ENCODE results near the gene FOXD2. TPM values are rescaled to one million over a fixed set of nuclear protein-coding genes. Genes with fewer than 3 reads are reported as not detected.

The FOXD2 gene
- total RNA-seq, 2 donors from 2014 or later: 0.07 to 0.26 TPM

GRCh38 chr1:47441450-47442106, 3.7 kb downstream of the FOXD2 start:
- Mint-ChIP-seq H3K9me3 (no peaks in the 10 kb centered on the region), H3K27ac (no peak overlapping the region), H3K27me3 (ENCODE audit: insufficient read depth) (peaks cover 13% of the 10 kb centered on the region), H3K36me3 (ENCODE audit: low read depth) (no peaks in the 10 kb centered on the region), H3K4me1 (peaks cover 23% of the 10 kb centered on the region), H3K4me3 (no peak overlapping the region)
- Histone ChIP-seq H3K9me3 (ENCODE audit: control insufficient read depth, low read length) (no peaks in the 10 kb centered on the region), H3K27me3 (ENCODE audit: control insufficient read depth, insufficient read depth, low read length, poor library complexity, severe bottlenecking) (peaks cover 94% of the 10 kb centered on the region), H3K27ac (ENCODE audit: low read depth, low read length) (no peak overlapping the region), H3K9ac (ENCODE audit: extremely low read depth, low read length, poor library complexity, severe bottlenecking) (no peak overlapping the region), H3K36me3 (ENCODE audit: control insufficient read depth, insufficient read depth, low read length) (no peaks in the 10 kb centered on the region), H3K4me1 (ENCODE audit: control insufficient read depth, insufficient read depth, low read length) (peaks cover 8% of the 10 kb centered on the region), H3K4me3 (ENCODE audit: low read length) (no peak overlapping the region)
- WGBS, 2 experiments (ENCODE audit: insufficient coverage in 1 of 2, insufficient read length in 1 of 2): 45 to 67% methylated on average over 2 to 3 of the region's 3 CpGs
- DNase-seq: peak; percentile 33
- TF ChIP-seq, protein P1, sequence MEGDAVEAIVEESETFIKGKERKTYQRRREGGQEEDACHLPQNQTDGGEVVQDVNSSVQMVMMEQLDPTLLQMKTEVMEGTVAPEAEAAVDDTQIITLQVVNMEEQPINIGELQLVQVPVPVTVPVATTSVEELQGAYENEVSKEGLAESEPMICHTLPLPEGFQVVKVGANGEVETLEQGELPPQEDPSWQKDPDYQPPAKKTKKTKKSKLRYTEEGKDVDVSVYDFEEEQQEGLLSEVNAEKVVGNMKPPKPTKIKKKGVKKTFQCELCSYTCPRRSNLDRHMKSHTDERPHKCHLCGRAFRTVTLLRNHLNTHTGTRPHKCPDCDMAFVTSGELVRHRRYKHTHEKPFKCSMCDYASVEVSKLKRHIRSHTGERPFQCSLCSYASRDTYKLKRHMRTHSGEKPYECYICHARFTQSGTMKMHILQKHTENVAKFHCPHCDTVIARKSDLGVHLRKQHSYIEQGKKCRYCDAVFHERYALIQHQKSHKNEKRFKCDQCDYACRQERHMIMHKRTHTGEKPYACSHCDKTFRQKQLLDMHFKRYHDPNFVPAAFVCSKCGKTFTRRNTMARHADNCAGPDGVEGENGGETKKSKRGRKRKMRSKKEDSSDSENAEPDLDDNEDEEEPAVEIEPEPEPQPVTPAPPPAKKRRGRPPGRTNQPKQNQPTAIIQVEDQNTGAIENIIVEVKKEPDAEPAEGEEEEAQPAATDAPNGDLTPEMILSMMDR (conservative IDR thresholded peaks at IDR 0.05): no peak

DNA sequence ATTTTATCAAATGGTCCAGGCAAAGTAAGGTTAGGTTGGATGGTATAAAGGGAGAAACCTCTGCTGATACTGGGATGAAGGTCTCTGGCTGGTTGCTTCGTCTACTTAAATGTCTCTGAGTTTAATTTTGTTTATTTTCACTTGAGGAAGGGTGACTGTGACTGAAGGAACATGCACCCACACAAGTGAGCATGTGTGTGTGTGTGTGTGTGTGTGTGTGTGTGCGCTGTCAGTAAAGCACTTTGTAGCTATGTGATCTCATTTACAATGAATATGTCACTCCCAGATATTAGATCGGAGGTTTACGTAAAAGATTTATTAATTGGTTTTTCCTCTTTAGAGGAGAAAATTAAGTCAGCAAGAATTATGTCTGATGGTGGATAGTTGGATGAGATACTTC, 4.4 kb downstream of the FOXD2 start:
- H3K9ac ChIP-seq (ENCODE audit: extremely low read depth, low read length, poor library complexity, severe bottlenecking): no peak overlapping the region
- peaks cover 8% of the 10 kb centered on the region for H3K4me1 ChIP-seq (ENCODE audit: control insufficient read depth, insufficient read depth, low read length)
- no peak for DNase-seq
- H3K9me3 Mint-ChIP-seq: no peaks in the 10 kb centered on the region
- peaks cover 22% of the 10 kb centered on the region for H3K4me1 Mint-ChIP-seq
- no peak overlapping the region for H3K27ac Mint-ChIP-seq
- H3K36me3 Mint-ChIP-seq (ENCODE audit: low read depth): no peaks in the 10 kb centered on the region
- H3K27me3 ChIP-seq (ENCODE audit: control insufficient read depth, insufficient read depth, low read length, poor library complexity, severe bottlenecking): peaks cover 94% of the 10 kb centered on the region
- no peak overlapping the region for H3K4me3 ChIP-seq (ENCODE audit: low read length)
- WGBS, 2 experiments (ENCODE audit: insufficient coverage in 1 of 2, insufficient read length in 1 of 2): 73 to 91% methylated on average over 3 to 4 of the region's 4 CpGs
- H3K9me3 ChIP-seq (ENCODE audit: control insufficient read depth, low read length): no peaks in the 10 kb centered on the region
- no peaks in the 10 kb centered on the region for H3K36me3 ChIP-seq (ENCODE audit: control insufficient read depth, insufficient read depth, low read length)
- H3K4me3 Mint-ChIP-seq: no peak overlapping the region
- H3K27me3 Mint-ChIP-seq (ENCODE audit: insufficient read depth): peaks cover 9% of the 10 kb centered on the region
- TF ChIP-seq, protein P1 (conservative IDR thresholded peaks at IDR 0.05): no peak
- no peak overlapping the region for H3K27ac ChIP-seq (ENCODE audit: low read depth, low read length)

DNA sequence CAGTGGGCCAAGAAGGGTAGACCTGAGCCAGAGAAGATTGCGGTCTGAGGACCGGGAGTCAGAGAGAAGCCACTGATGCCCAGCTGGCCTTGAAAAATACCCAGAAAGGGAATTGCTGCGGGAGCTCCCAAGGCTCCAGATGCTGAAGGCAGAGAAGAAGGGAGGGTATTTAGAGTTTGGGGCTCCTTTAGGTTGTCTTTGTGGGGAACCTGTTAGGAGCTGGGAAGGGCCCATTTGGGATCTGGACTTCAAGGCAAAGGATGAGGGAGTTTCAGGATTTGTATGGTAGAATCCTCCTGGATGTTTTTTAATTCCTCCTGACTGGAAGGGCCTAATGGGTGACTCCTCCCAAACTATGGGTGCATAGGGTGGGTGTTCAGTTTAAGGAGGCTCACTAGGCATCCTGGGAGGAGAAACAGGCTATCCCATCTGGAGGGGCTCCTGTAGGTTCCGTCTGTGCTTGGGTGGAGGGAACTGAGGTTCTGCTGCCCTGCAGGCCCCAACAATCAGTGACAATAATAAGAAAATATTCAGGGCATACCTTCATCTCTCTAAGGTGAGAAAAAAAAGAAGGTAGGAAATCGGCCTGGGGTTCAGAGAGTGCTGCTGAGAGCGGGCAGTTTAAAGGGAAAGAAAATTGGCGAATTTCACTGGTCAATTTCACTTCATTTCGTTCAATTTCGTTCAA, 5.1 kb downstream of the FOXD2 start:
- Mint-ChIP-seq H3K27ac (no peak overlapping the region), H3K4me3 (peak overlapping the region; percentile 38), H3K36me3 (ENCODE audit: low read depth) (no peaks in the 10 kb centered on the region), H3K4me1 (peaks cover 22% of the 10 kb centered on the region), H3K9me3 (no peaks in the 10 kb centered on the region), H3K27me3 (ENCODE audit: insufficient read depth) (peaks cover 7% of the 10 kb centered on the region)
- Histone ChIP-seq H3K4me3 (ENCODE audit: low read length) (no peak overlapping the region), H3K4me1 (ENCODE audit: control insufficient read depth, insufficient read depth, low read length) (peaks cover 8% of the 10 kb centered on the region), H3K27me3 (ENCODE audit: control insufficient read depth, insufficient read depth, low read length, poor library complexity, severe bottlenecking) (peaks cover 97% of the 10 kb centered on the region), H3K9me3 (ENCODE audit: control insufficient read depth, low read length) (no peaks in the 10 kb centered on the region), H3K36me3 (ENCODE audit: control insufficient read depth, insufficient read depth, low read length) (no peaks in the 10 kb centered on the region), H3K9ac (ENCODE audit: extremely low read depth, low read length, poor library complexity, severe bottlenecking) (no peak overlapping the region), H3K27ac (ENCODE audit: low read depth, low read length) (no peak overlapping the region)
- DNase-seq: peak; percentile 40
- WGBS, 2 experiments (ENCODE audit: insufficient coverage in 1 of 2, insufficient read length in 1 of 2): 20 to 28% methylated on average over 5 to 9 of the region's 9 CpGs
- TF ChIP-seq, protein P1 (conservative IDR thresholded peaks at IDR 0.05): no peak

Measured in endodermal cell (in vitro differentiated cells).